ENCODE results near the gene DDR2. TPM values are rescaled to one million over a fixed set of nuclear protein-coding genes. Genes with fewer than 3 reads are reported as not detected.
"Not testable (repeated sequence)": the region's sequence is repeated elsewhere in the genome, so short reads cannot be mapped to it uniquely, and the experiment has no call there.

Gene DDR2
- total RNA-seq, 1 donor from 2014 or later = 4.7 TPM

DNA sequence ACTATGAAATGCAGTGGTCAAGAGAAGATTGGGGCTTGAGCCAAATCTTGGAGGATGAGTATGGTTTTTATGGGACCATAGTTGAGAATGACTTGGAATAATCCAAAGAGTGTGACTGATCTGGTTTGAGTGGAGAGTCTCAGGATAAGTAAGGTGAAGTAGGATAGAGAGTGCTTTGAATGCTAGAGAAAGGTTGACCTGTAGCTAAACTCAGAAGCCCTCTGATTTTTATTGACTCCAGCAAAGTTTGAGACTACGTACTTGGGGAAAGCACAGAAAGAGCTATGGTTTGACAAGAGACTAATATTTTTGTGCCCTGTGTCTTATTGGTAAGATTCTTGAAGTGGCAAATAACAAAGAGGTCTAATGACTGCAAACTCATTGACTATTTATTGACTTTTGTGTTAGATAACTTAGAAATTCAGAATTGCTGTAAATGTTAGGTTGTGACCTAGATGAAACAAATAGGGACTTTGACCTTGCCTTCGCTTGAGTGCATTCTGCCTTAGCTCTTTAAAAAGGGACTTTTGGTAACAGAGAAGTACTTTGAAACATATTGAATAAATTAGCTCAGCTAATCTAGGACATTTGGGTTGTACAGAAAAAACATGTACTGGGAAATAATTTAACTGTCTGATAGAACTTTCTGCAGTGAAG, 35.6 kb upstream of the DDR2 start:
- DNase-seq (ENCODE audit: low read depth) (no peak), FAIRE-seq (no peak)
- H3K4me3 ChIP-seq (ENCODE audit: low read depth, low read length) = no peak overlapping the region
- H3K36me3 ChIP-seq (ENCODE audit: control insufficient read depth, insufficient read depth, low read length) = peaks cover 20% of the 10 kb centered on the region
- no peak for TF ChIP-seq CTCF (IDR thresholded peaks at IDR 0.05; ENCODE audit: insufficient read depth, low read length, severe bottlenecking)
- H3K27me3 ChIP-seq (ENCODE audit: control insufficient read depth, insufficient read depth, low read length) = no peaks in the 10 kb centered on the region

GRCh38 chr1:162599451-162599850, 32.8 kb upstream of the DDR2 start:
- TF ChIP-seq CTCF (IDR thresholded peaks at IDR 0.05; ENCODE audit: insufficient read depth, low read length, severe bottlenecking) = no peak
- Histone ChIP-seq H3K36me3 (ENCODE audit: control insufficient read depth, insufficient read depth, low read length) (peaks cover 12% of the 10 kb centered on the region), H3K27me3 (ENCODE audit: control insufficient read depth, insufficient read depth, low read length) (no peaks in the 10 kb centered on the region), H3K4me3 (ENCODE audit: low read depth, low read length) (no peak overlapping the region)
- FAIRE-seq (no peak), DNase-seq (ENCODE audit: low read depth) (no peak)

DNA sequence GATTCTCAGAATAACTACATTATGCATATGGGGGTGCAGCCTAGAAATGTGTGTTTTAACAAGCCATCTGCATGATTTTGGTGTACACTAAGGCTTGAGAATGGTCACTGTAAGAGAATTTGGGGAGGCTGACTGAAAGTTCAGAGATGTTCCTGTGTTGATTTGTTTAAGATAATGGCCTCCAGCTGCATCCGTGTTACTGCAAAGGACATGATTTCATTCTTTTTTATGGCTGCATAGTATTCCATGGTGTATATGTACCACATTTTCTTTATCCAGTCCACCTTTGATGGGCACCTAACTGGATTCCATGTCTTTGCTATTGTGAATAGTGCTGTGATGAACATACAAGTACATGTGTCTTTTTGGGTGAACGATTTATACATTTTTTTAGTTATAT, 29.1 kb upstream of the DDR2 start:
- not testable (repeated sequence) for H3K36me3 ChIP-seq (ENCODE audit: control insufficient read depth, insufficient read depth, low read length); H3K27me3 ChIP-seq (ENCODE audit: control insufficient read depth, insufficient read depth, low read length); H3K4me3 ChIP-seq (ENCODE audit: low read depth, low read length); DNase-seq (ENCODE audit: low read depth); FAIRE-seq

DNA sequence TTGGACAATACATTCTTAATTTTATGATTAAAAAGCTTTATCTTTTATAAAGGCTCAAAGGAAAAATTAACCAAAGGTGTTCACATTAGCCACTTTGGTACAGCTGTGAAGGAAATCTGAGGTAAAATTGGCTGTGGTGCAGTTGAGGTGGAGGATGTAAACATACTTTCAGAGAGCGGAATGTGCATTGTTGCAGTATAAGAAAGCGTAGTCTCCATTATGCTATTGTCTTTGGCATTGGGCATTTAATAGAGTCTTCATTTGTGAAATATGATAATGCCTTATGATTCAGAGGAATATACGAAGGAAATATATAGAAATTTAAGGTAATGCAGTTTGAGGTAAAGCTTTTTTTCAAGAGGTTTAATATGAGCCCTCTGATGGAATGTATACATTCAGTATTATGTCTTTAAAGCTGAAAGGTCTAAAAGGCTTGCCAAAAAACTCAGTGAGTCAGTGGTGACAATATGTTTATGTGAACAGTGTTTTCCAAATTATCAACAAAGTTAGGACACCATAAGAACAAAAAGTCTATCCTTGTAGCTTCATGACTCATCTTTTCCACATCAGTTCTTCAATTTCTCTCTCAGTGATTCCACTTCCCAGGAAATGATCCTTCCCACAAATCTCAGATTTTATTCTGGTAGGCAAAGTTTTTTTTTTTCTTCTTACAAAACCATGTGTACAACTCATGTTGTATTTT, 26.9 kb upstream of the DDR2 start:
- no peak for TF ChIP-seq CTCF (IDR thresholded peaks at IDR 0.05; ENCODE audit: insufficient read depth, low read length, severe bottlenecking)
- Histone ChIP-seq H3K27me3 (ENCODE audit: control insufficient read depth, insufficient read depth, low read length) (no peaks in the 10 kb centered on the region), H3K36me3 (ENCODE audit: control insufficient read depth, insufficient read depth, low read length) (peaks cover 2% of the 10 kb centered on the region), H3K4me3 (ENCODE audit: low read depth, low read length) (no peak overlapping the region)
- DNase-seq (ENCODE audit: low read depth) = peak; percentile 95
- FAIRE-seq = no peak

DNA sequence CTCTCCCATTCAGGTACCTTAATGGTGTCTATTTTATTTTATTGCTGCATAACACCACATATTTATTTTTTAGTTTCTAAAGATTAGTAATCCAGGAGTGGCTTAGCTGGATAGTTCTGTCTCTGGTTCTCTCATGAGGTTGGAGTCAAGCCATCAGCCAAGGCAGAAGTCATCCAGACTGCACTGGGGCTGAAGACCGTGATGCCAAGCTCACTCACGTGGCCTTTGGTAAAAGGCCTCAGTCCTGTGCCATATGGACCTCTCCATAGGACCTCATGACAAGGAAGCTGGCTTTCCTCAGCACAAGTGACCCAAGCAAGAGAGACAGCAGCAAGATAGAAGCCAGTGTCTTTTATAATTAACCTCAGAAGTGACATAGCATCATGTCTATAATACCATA, 23.0 kb upstream of the DDR2 start:
- FAIRE-seq (no peak), DNase-seq (ENCODE audit: low read depth) (no peak)
- Histone ChIP-seq H3K36me3 (ENCODE audit: control insufficient read depth, insufficient read depth, low read length) (no peaks in the 10 kb centered on the region), H3K4me3 (ENCODE audit: low read depth, low read length) (no peak overlapping the region), H3K27me3 (ENCODE audit: control insufficient read depth, insufficient read depth, low read length) (no peaks in the 10 kb centered on the region)
- TF ChIP-seq CTCF (IDR thresholded peaks at IDR 0.05; ENCODE audit: insufficient read depth, low read length, severe bottlenecking) = no peak

- TF ChIP-seq CTCF (IDR thresholded peaks at IDR 0.05; ENCODE audit: insufficient read depth, low read length, severe bottlenecking) = no peak
- FAIRE-seq (no peak), DNase-seq (ENCODE audit: low read depth) (no peak)
- Histone ChIP-seq H3K4me3 (ENCODE audit: low read depth, low read length) (no peak overlapping the region), H3K27me3 (ENCODE audit: control insufficient read depth, insufficient read depth, low read length) (no peaks in the 10 kb centered on the region), H3K36me3 (ENCODE audit: control insufficient read depth, insufficient read depth, low read length) (no peaks in the 10 kb centered on the region)
Observed at GRCh38 chr1:162612606-162613400, 19.5 kb upstream of the DDR2 start.
